GM18870 (cell line): ENCODE data around the gene VDAC2.

Source experiments
- ATAC-seq: cut with Tn5 transposase; IDR thresholded peaks from one replicate; pipeline ENCODE4 v1.9.1; 2021; ENCODE audit warnings: moderate library complexity; ENCODE audit not compliant: unreplicated experiment

The VDAC2 gene

GRCh38 chr10:75247797-75248196 is 37.2 kb downstream of the VDAC2 start:
- no peak for ATAC-seq

- no peak for ATAC-seq
Observed at GRCh38 chr10:75250934-75251333, 40.3 kb downstream of the VDAC2 start.

GRCh38 chr10:75253281-75254220 is 43.0 kb downstream of the VDAC2 start:
- ATAC-seq, result no peak

GRCh38 chr10:75254739-75255138 is 44.1 kb downstream of the VDAC2 start:
- ATAC-seq, result no peak

- no peak for ATAC-seq
Observed at GRCh38 chr10:75260990-75261389, 50.4 kb downstream of the VDAC2 start.

GRCh38 chr10:75261813-75262705 is 51.5 kb downstream of the VDAC2 start:
- ATAC-seq, result no peak

GRCh38 chr10:75263806-75264205 is 53.2 kb downstream of the VDAC2 start:
- ATAC-seq, result no peak

- no peak for ATAC-seq
Observed at GRCh38 chr10:75265856-75266255, 55.3 kb downstream of the VDAC2 start.

GRCh38 chr10:75266945-75267344 is 56.3 kb downstream of the VDAC2 start:
- ATAC-seq, result no peak

GRCh38 chr10:75269605-75270004 is 59.0 kb downstream of the VDAC2 start:
- ATAC-seq, result no peak

- no peak for ATAC-seq
Observed at GRCh38 chr10:75272094-75272493, 61.5 kb downstream of the VDAC2 start.

- ATAC-seq, result no peak
Observed at GRCh38 chr10:75272896-75273295, 62.3 kb downstream of the VDAC2 start.

GRCh38 chr10:75276069-75276872 is 65.7 kb downstream of the VDAC2 start:
- no peak for ATAC-seq

GRCh38 chr10:75280236-75280635 is 69.6 kb downstream of the VDAC2 start:
- no peak for ATAC-seq
